Tibial nerve (tissue), 4 donors: ENCODE measurements around the gene LONRF3. TPM values are rescaled to one million over a fixed set of nuclear protein-coding genes. Genes with fewer than 3 reads are reported as not detected.

Experiments used
- DNase-seq, 2 donors: peaks; one replicate each; pipeline ENCODE4 v3.0.0-alpha.2; 2019; ENCODE audit warnings: low spot score in 2 of 2
- H3K27ac ChIP-seq, 4 donors: fragments of 200-600 bp; sonication (generic) in 3 of 4; one replicate each; pipeline ENCODE4 v1.5.1; 2017 to 2019; ENCODE audit warnings: mild to moderate bottlenecking in 1 of 4
- H3K27me3 ChIP-seq, 2 donors: fragments of 200-600 bp; sonication (generic) in 1 of 2; one replicate each; pipeline versions ENCODE4 v1.5.1 to v1.6.0; 2017 to 2019
- H3K36me3 ChIP-seq, 3 donors: fragments of 200-600 bp; sonication (generic); one replicate each; pipeline ENCODE4 v1.5.1; 2018 to 2019
- H3K4me1 ChIP-seq, 4 donors: fragments of 200-600 bp; sonication (generic) in 3 of 4; one replicate each; pipeline ENCODE4 v1.5.1; 2017 to 2019
- H3K4me3 ChIP-seq, 4 donors: fragments of 200-600 bp; sonication (generic) in 3 of 4; one replicate each; pipeline ENCODE4 v1.5.1; 2017 to 2019; ENCODE audit warnings: mild to moderate bottlenecking in 1 of 4, moderate library complexity in 1 of 4
- H3K9me3 ChIP-seq, 4 donors: fragments of 200-600 bp; sonication (generic) in 3 of 4; one replicate each; pipeline ENCODE4 v1.5.1; 2017 to 2019
- CTCF ChIP-seq, 5 experiments: fragments of 200-600 bp in 3 of 5; fragments of 450-650 bp in 2 of 5; sonication (generic) in 3 of 5; IDR thresholded peaks; one replicate each; pipeline ENCODE4 v1.5.1; 2016 to 2019; ENCODE audit warnings: antibody characterized with exemption in 5 of 5, mild to moderate bottlenecking in 3 of 5, moderate library complexity in 2 of 5
- EP300 ChIP-seq, 2 donors: sonication (generic); formaldehyde crosslinking; IDR thresholded peaks; one replicate each; pipeline ENCODE4 v1.6.1; 2017; ENCODE audit warnings: antibody characterized with exemption in 2 of 2, mild to moderate bottlenecking in 1 of 2
- POLR2A ChIP-seq, 2 donors: fragments of 450-650 bp; IDR thresholded peaks; one replicate each; pipeline ENCODE4 v1.6.1; 2017; ENCODE audit warnings: antibody characterized with exemption in 2 of 2, mild to moderate bottlenecking in 2 of 2, moderate library complexity in 2 of 2
- WGBS, 2 donors: methylation state at CpG; one replicate each; pipeline ENCODE4 v1.1.5; 2018; 5-methylcytosine and 5-hydroxymethylcytosine counted together
- total RNA-seq, 4 donors: library from RNA; depleted of rRNA; stranded (reverse); fragments of >200 nt; gene quantifications; one replicate each; pipeline ENCODE4 v1.1.0, GENCODE V29; 2016

The LONRF3 gene
- total RNA-seq, 4 donors from 2014 or later: 12.2 to 20.4 (median 19.2) TPM

GRCh38 chrX:118965395-118965794 is 9.0 kb upstream of the LONRF3 start:
- Histone ChIP-seq H3K4me1 (no peaks in the 10 kb centered on the region), H3K27me3 (peaks cover 0 to 6% of the 10 kb centered on the region in 2 donors), H3K9me3 (no peaks in the 10 kb centered on the region), H3K4me3 (no peak overlapping the region), H3K36me3 (no peaks in the 10 kb centered on the region), H3K27ac (no peak overlapping the region)
- no peak for TF ChIP-seq EP300 (IDR thresholded peaks at IDR 0.05)
- no peak for TF ChIP-seq POLR2A (IDR thresholded peaks at IDR 0.05)
- TF ChIP-seq CTCF (IDR thresholded peaks at IDR 0.05): no peak
- 42 to 58% methylated on average over 4 of the region's 4 CpGs for WGBS, 2 donors
- no peak for DNase-seq

- DNase-seq: no peak
- TF ChIP-seq EP300 (IDR thresholded peaks at IDR 0.05) (no peak), CTCF (IDR thresholded peaks at IDR 0.05) (no peak), POLR2A (IDR thresholded peaks at IDR 0.05) (no peak)
- peaks cover 0 to 15% of the 10 kb centered on the region in 2 donors for H3K27me3 ChIP-seq
- H3K36me3 ChIP-seq: no peaks in the 10 kb centered on the region
- H3K9me3 ChIP-seq: no peaks in the 10 kb centered on the region
- WGBS, 2 donors: 65% methylated on average over 8 of the region's 8 CpGs
- no peak overlapping the region for H3K4me3 ChIP-seq
- H3K27ac ChIP-seq: no peak overlapping the region
- peaks cover 0 to 1% (median 0%) of the 10 kb centered on the region in 4 donors for H3K4me1 ChIP-seq
These were observed 6.4 kb upstream of the LONRF3 start for GRCh38 chrX:118968031-118968430.

- H3K27ac ChIP-seq: no peak overlapping the region
- H3K4me1 ChIP-seq: peaks cover 0 to 12% (median 0%) of the 10 kb centered on the region in 4 donors
These were observed 2.9 kb upstream of the LONRF3 start for GRCh38 chrX:118971552-118971951.

GRCh38 chrX:118973389-118974087 is 880 bp upstream of the LONRF3 start:
- peak overlapping the region in 3 of 4 donors; percentile 47 to 66 (median 54) for H3K4me3 ChIP-seq
- no peaks in the 10 kb centered on the region for H3K9me3 ChIP-seq
- H3K36me3 ChIP-seq: no peaks in the 10 kb centered on the region
- no peak for TF ChIP-seq CTCF (IDR thresholded peaks at IDR 0.05)
- no peak for TF ChIP-seq EP300 (IDR thresholded peaks at IDR 0.05)
- no peak for TF ChIP-seq POLR2A (IDR thresholded peaks at IDR 0.05)
- peaks cover 0 to 28% of the 10 kb centered on the region in 2 donors for H3K27me3 ChIP-seq
- 17 to 40% methylated on average over 7 to 35 of the region's 43 CpGs for WGBS, 2 donors
- H3K4me1 ChIP-seq: peaks cover 0 to 12% (median 0%) of the 10 kb centered on the region in 4 donors
- DNase-seq: no peak
- H3K27ac ChIP-seq: no peak overlapping the region

More at GRCh38 chrX:118971552-118971951, 2.9 kb upstream of the LONRF3 start:
- WGBS, 2 donors: 23 to 55% methylated on average over 2 to 3 of the region's 3 CpGs
- Histone ChIP-seq H3K9me3 (no peaks in the 10 kb centered on the region), H3K36me3 (no peaks in the 10 kb centered on the region), H3K27me3 (peaks cover 0 to 28% of the 10 kb centered on the region in 2 donors), H3K4me3 (no peak overlapping the region)
- no peak for TF ChIP-seq EP300 (IDR thresholded peaks at IDR 0.05)
- no peak for TF ChIP-seq CTCF (IDR thresholded peaks at IDR 0.05)
- no peak for TF ChIP-seq POLR2A (IDR thresholded peaks at IDR 0.05)
- no peak for DNase-seq

GRCh38 chrX:118974908-118975671 is 672 bp downstream of the LONRF3 start:
- Histone ChIP-seq H3K36me3 (no peaks in the 10 kb centered on the region), H3K27me3 (peaks cover 0 to 22% of the 10 kb centered on the region in 2 donors), H3K4me3 (peak overlapping the region; percentile 38 to 66 (median 50)), H3K27ac (peak overlapping the region in 3 of 4 donors; percentile 73 to 83 (median 73)), H3K4me1 (peaks cover 0 to 12% (median 0%) of the 10 kb centered on the region in 4 donors), H3K9me3 (no peaks in the 10 kb centered on the region)
- no peak for DNase-seq
- TF ChIP-seq EP300 (IDR thresholded peaks at IDR 0.05): no peak
- 0 to 37% methylated on average over 12 to 57 of the region's 82 CpGs for WGBS, 2 donors
